MM.1S (cell line): ENCODE results near the gene ARHGDIB.

ENCODE experiments used
- EZH2 ChIP-seq: fragments of 300-600 bp; sonication (generic); optimal IDR thresholded peaks from 2 replicates; pipeline ENCODE3; 2017; ENCODE audit warnings: low read depth, mild to moderate bottlenecking, antibody characterized with exemption, low read length, mixed read lengths
- EZH2phosphoT487 ChIP-seq: fragments of 300-600 bp; sonication (generic); IDR thresholded peaks from 2 replicates; pipeline ENCODE4 v1.6.1; 2018; ENCODE audit warnings: antibody characterized with exemption, low read length
- TF ChIP-seq, protein P1 (sequence below): fragments of 300-600 bp; sonication (generic); IDR thresholded peaks from 2 replicates; pipeline ENCODE4 v1.5.1; 2016; ENCODE audit warnings: antibody characterized with exemption, low read length, mixed read lengths

- TF ChIP-seq EZH2 (no peak), EZH2phosphoT487 (no peak)
- TF ChIP-seq, protein P1, sequence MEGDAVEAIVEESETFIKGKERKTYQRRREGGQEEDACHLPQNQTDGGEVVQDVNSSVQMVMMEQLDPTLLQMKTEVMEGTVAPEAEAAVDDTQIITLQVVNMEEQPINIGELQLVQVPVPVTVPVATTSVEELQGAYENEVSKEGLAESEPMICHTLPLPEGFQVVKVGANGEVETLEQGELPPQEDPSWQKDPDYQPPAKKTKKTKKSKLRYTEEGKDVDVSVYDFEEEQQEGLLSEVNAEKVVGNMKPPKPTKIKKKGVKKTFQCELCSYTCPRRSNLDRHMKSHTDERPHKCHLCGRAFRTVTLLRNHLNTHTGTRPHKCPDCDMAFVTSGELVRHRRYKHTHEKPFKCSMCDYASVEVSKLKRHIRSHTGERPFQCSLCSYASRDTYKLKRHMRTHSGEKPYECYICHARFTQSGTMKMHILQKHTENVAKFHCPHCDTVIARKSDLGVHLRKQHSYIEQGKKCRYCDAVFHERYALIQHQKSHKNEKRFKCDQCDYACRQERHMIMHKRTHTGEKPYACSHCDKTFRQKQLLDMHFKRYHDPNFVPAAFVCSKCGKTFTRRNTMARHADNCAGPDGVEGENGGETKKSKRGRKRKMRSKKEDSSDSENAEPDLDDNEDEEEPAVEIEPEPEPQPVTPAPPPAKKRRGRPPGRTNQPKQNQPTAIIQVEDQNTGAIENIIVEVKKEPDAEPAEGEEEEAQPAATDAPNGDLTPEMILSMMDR = no peak
Observed at GRCh38 chr12:14919455-14919854, 41.9 kb downstream of the ARHGDIB start.
